ENCODE measurements around the gene PISD.

PISD gene

DNA sequence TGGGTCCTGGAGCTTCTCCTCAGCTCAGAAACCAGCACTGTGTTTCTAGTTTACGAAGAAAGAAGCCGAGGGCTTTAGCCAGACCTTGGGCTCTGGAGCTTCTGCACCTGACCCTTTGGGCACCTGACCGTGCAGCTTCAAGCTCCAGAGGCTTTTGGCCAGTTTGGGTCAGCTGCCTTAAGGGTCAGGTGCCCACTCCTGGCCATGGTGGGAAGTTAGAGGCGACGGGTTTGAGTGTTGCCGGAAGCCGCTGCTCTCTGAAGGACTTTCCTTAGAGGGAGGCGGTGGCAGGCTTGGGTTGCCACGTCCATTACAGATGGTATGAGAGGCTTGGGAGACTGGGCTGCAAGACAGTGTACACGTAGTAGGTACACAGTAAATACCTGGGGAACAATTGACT is 52.3 kb downstream of the PISD start:
- TF ChIP-seq GATA3 (IDR thresholded peaks at IDR 0.05; ENCODE audit: low read depth, low read length) (no peak), GATA2 (IDR thresholded peaks at IDR 0.05; ENCODE audit: low read depth, low read length) (no peak)

DNA sequence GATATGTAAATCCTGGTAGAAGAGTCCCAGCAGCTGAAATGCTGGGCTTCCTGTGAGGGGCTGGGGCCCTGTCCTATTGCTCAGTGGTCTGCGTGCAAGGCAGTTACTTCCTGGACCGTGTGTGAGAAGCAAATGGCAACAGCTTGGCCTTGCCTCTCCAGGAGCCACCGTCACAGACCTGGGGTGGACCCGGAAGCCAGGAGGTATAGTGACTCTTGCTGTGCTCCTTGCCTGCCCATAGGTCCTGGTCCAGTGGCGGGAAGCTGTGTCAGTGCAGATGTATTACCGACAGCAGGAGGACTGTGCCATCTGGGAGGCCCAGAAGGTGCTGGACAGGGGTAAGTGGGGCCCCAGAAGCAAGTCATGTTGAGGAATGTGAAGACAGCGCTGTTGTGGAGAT is 54.3 kb downstream of the PISD start:
- TF ChIP-seq GATA2 (IDR thresholded peaks at IDR 0.05; ENCODE audit: low read depth, low read length) (no peak), GATA3 (IDR thresholded peaks at IDR 0.05; ENCODE audit: low read depth, low read length) (no peak)

DNA sequence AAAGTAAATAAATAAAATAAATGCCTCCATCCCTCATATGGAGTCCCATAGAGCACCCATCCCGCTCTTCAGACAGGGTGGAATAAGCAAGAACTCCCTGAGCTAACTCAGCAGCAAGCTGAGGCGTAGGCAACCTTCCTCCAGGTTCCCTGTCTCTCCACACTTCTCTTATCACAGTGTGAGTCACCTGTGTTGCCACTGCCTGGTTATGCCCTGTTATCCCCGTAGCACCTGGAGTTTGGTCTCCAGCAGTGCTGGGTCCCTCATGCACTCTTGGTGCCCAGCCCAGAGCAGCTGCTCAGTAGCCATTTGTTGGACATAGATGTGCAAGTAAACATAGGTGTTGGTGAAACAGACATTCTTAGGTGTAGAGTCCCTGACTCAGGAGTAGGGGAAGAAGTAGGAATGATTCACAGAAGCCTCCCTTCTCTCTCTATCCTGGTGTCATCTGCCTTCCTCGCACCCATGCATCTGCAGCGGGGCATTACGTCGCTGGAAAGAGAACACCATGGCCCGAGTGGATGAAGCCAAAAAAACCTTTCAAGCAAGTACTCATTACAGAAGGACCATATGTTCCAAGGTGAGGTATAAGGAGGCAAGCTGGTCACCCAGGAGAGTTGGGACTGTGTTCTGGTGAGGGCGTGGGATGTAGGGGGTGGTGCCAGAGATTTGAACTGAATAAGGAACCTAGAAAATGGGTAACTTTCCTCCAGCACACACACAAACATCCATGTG is 56.0 kb downstream of the PISD start:
- no peak for TF ChIP-seq GATA3 (IDR thresholded peaks at IDR 0.05; ENCODE audit: low read depth, low read length)
- TF ChIP-seq GATA2 (IDR thresholded peaks at IDR 0.05; ENCODE audit: low read depth, low read length), result no peak

DNA sequence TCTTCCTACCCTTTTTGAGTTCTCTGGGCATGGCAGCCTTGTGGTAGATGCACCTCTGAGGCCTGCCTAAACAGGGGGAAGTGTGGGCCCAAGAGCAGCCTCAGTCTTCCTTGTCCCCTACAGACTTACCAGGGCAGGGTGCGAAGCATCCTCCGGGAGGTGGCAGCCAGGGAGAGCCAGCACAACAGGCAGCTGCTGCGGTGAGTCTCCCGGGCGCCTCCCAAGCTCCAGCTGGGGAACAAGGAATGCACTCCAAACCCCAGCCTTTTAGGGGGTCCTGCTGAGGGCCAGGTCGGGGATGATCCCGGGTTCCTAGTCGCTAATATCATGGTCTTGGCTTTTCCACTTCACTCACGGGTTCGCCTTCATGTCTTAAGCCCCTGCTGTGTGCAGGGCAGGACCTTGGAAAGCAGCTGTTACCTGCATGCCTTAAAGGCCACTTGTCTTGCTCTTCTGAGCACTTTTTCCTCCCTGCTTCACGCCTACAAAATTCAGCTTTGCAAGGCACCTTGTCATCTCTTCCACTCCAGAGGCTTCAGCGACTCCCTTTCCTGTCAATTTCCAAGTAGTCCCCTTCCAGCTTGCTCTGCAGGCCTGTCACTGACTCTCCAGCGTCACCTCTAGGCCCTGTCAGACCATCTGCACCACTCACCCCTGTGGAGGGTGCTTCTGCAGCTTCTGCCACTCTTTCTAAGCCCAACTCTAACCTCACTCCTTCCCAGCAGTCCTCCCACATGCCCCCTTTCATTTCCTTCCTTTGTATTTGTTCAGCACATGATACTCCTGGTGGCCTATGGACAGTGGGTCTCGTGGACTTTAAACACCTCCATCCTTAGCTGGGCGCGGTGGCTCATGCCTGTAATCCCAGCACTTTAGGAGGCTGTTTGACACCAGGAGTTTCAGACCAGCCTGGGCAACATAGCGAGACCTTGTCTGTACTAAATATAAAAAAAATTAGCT is 57.0 kb downstream of the PISD start:
- TF ChIP-seq GATA3 (IDR thresholded peaks at IDR 0.05; ENCODE audit: low read depth, low read length) (no peak), GATA2 (IDR thresholded peaks at IDR 0.05; ENCODE audit: low read depth, low read length) (no peak)

DNA sequence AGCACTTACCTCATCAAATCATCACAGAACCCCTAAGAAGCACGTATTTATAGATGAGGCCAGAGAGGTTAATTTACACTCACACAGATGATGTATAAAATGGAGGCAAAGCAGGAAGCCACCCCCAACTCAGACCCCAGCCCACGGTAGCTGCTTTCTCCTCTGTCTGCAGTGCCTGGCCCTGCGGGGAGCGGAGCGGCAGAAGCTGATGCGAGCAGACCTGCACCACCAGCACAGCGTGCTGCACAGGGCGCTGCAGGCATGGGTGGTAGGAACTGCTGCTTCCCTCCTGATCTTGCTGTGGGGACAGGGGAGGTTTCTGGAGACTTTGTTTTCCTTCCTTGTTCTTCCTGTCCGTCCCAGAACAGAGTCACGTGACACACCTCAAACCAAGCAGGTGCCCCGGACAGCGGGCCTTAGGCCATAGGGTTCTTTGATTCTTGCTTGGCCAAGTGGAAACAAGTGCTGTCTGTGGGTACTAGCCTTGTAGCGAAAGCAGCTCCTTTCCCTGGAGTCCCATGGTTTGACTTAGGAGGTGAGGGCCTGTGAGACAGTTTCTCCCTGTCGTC is 57.8 kb downstream of the PISD start:
- no peak for TF ChIP-seq GATA2 (IDR thresholded peaks at IDR 0.05; ENCODE audit: low read depth, low read length)
- TF ChIP-seq GATA3 (IDR thresholded peaks at IDR 0.05; ENCODE audit: low read depth, low read length), result no peak

DNA sequence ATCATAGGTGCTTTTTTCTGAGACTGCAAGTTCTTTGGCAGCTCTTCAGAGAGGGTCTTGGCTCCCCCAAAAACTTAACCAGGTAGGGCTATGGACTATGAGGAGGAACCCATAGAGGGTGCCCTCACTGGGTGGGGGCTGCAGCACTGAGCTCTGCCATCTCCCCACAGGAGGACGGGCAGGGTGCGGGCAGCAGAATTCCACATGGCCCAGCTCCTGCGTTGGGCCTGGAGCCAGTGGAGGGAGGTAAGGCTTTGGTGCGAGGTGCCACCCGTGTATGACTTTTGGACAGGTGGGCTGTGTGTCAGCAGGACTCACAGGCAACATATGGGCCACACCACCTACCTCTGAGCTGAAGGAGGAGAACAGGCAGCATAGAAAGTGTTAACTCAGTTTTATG is 58.4 kb downstream of the PISD start:
- no peak for TF ChIP-seq GATA2 (IDR thresholded peaks at IDR 0.05; ENCODE audit: low read depth, low read length)
- TF ChIP-seq GATA3 (IDR thresholded peaks at IDR 0.05; ENCODE audit: low read depth, low read length), result no peak

DNA sequence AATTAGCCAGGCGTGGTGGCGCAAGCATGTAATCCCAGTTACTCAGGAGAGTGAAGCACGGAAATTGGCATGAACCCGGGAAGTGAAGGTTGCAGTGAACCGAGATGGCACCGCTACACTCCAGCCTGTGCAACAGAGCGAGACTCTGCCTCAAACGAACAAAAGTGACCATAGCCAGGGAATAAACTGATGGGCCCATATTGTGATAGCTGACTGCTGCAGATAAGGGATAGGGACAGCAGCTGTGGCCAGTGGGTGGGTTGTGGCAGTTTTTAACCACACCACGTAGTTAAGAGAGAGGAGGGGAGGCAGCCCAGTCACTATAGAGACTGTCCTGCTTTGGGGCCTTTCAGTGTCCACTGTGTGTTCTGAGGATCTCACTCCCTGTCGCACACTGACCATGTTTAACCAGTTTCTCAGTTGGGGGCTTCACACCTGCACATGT is 58.9 kb downstream of the PISD start:
- no peak for TF ChIP-seq GATA2 (IDR thresholded peaks at IDR 0.05; ENCODE audit: low read depth, low read length)
- no peak for TF ChIP-seq GATA3 (IDR thresholded peaks at IDR 0.05; ENCODE audit: low read depth, low read length)

DNA sequence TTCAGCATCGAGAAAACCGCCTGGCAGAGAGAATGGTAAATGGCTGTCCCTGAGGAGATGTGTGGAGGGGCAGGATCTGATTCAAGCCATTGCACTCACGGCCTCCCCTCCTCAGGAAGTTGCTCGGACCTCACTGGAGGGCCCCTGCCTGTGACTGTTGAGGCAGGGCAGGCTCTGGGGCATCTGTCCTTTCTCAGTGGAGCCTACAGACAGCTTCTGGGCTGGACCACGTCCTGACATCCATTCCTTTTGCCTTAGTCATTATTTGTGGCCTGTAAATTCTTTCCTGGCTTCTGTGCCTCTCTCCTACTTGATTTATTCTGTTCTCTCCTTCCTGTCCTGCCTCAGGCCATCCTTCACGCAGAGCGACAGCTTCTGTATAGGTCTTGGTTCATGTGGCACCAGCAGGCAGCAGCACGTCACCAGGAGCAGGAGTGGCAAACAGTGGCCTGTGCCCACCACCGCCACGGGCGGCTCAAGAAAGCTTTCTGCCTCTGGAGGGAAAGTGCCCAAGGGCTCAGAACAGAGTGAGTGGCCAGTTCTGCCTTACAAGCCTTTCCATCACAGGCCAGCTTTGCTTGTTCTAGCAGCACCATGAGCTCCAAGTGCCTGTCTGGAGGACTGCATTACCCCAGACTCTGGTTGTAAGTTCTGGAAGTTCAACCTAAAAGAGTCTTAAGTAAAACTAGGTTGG is 59.6 kb downstream of the PISD start:
- TF ChIP-seq GATA2 (IDR thresholded peaks at IDR 0.05; ENCODE audit: low read depth, low read length) (no peak), GATA3 (IDR thresholded peaks at IDR 0.05; ENCODE audit: low read depth, low read length) (no peak)

DNA sequence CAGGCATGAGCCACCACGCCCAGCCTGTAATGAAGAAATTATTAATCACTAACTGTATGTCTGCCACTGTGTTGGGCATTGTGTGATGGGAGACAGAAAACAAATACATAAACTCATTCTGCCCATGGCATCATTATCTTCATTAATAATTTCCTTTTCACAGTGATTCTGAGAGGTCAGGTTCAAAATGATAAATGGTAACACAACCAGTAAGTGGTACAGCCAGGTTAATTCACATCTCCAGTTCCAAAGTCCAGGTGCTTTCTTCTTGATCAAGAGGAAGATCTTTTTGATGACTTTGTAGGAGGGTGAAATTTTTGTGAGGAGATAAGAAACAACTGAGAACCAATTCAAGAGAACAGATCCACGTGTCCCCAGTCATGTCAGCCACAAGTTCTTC is 66.7 kb downstream of the PISD start:
- TF ChIP-seq GATA3 (IDR thresholded peaks at IDR 0.05; ENCODE audit: low read depth, low read length) (no peak), GATA2 (IDR thresholded peaks at IDR 0.05; ENCODE audit: low read depth, low read length) (no peak)

DNA sequence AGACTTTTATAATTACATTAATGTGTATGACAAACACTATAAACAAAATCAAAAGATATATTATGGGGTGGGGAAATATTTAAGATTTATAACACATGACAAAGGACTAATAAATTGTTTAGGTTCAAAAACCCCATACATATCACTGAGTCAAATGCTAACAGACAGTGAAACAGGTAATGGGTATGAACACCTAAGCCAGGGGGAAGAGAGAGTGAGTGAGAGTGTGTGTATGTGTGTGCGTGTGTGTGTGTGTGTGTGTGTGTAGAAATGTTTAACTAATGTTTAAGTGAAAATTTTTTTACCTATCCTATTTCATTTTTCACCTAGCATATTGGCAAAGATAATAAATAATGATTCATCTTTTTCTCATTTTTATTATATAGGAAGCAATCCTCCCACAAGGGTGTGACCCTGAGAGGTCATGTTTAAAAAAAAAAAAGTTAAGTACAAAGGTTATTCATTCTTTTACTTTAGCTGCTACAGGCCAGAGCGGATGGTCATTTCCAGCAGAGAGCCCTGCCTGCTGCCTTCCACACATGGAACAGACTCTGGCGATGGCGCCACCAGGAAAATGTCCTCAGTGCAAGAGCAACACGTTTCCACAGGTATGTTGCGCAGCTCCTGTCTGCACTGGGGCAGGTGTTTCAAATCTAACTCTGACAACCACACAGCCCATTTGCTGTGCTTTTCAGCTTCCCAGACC is 72.9 kb downstream of the PISD start:
- TF ChIP-seq GATA3 (IDR thresholded peaks at IDR 0.05; ENCODE audit: low read depth, low read length) (no peak), GATA2 (IDR thresholded peaks at IDR 0.05; ENCODE audit: low read depth, low read length) (no peak)

DNA sequence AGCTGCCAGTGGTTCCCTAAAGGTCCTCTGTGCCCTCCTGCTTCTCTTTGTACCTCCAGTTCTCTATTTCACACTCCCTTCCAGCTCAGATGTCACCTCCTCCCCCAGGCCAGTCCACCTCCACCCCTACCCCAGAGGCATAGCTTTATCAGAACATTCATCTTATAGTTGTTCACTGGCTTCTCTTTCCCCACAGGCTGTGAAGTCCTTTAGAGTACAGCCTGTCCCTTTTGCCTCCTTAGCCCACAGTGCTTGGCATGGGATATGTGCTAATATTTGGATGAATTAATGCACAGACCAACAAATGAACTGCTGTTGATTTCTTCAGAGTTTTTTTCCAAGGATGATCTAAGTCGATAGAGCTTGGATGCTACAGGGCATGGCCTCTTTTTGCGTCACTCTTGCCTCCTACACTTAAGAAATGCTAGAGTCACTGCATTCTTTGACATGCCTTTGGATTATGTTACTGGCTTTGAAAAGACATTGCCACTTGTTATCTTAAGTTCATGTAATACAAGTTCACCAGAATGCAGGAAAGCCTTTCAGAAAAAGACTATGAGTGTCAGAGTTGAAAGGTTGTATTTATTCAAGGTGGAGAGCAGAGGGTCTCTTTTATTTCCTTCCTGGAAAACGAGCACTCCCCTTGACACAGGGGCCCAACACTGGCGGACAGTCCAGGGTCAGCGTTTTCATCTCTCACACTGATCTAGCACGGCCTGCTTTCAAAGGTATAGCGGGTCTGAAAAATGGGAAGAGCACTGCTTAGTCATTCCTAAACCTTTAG is 75.7 kb downstream of the PISD start:
- TF ChIP-seq GATA2 (IDR thresholded peaks at IDR 0.05; ENCODE audit: low read depth, low read length), result no peak
- TF ChIP-seq GATA3 (IDR thresholded peaks at IDR 0.05; ENCODE audit: low read depth, low read length), result no peak

DNA sequence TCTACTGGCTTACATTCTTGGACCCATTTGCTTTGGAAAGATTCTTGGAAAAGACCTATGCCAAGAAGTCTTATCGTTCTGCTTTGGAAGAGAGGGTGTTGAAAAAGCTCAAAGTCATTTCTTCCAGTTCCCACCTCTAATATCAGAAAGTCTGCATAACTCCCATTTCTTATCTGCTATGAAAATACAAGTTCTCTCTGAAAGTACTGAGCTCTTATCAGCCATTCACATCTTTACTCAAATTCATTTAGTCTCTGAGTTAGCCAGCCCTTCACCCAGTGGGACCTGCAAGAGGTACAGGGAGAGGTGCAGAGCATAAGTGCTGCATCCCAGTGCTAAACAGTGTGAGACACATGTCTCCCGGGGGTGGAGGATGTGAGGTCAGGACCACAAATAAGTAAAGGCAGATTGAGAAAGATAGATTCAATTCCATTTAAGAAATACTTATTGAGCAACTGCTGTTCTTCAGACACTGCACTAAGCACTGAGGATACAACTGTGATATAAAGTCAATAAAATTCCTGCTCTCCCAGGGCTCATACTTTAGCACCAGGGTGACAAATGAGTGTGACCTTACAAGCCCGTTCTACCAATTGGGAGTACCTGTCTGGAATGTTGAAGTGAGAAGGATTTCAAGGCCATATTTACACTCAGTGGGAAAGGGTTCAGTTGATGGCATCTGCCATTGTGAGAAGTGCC is 76.7 kb downstream of the PISD start:
- no peak for TF ChIP-seq GATA3 (IDR thresholded peaks at IDR 0.05; ENCODE audit: low read depth, low read length)
- TF ChIP-seq GATA2 (IDR thresholded peaks at IDR 0.05; ENCODE audit: low read depth, low read length), result no peak

Measured in SH-SY5Y (cell line).